TTC549 (cell line): ENCODE results near the gene LDAF1.
"Not testable (repeated sequence)": the region's sequence is repeated elsewhere in the genome, so short reads cannot be mapped to it uniquely, and the experiment has no call there.

ENCODE experiments used
- FAIRE-seq: peaks from 2 replicates; lab custom pipeline; 2012; peaks lifted over from hg19 to GRCh38; lab: Jason Lieb, UNC

LDAF1 gene

GRCh38 chr16:21162661-21163151, 4.2 kb downstream of the LDAF1 start:
- no peak for FAIRE-seq

GRCh38 chr16:21163576-21163975, 5.1 kb downstream of the LDAF1 start:
- FAIRE-seq, result no peak

GRCh38 chr16:21164521-21165168, 6.2 kb downstream of the LDAF1 start:
- FAIRE-seq, result no peak

- FAIRE-seq, result no peak
Observed at GRCh38 chr16:21166561-21166961, 8.1 kb downstream of the LDAF1 start.

GRCh38 chr16:21167360-21167759, 8.9 kb downstream of the LDAF1 start:
- no peak for FAIRE-seq

GRCh38 chr16:21167929-21168602, 9.6 kb downstream of the LDAF1 start:
- FAIRE-seq, result no peak

GRCh38 chr16:21169249-21169981, 10.9 kb downstream of the LDAF1 start:
- FAIRE-seq, result no peak

GRCh38 chr16:21170116-21170515, 11.6 kb downstream of the LDAF1 start:
- not testable (repeated sequence) for FAIRE-seq

- no peak for FAIRE-seq
Observed at GRCh38 chr16:21172650-21173049, 14.2 kb downstream of the LDAF1 start.

- FAIRE-seq, result no peak
Observed at GRCh38 chr16:21175397-21175796, 16.9 kb downstream of the LDAF1 start.

- FAIRE-seq, result no peak
Observed at GRCh38 chr16:21179126-21179982, 20.9 kb downstream of the LDAF1 start.

- no peak for FAIRE-seq
Observed at GRCh38 chr16:21179983-21180365, 21.5 kb downstream of the LDAF1 start.

GRCh38 chr16:21183995-21184394, 25.5 kb downstream of the LDAF1 start:
- no peak for FAIRE-seq

GRCh38 chr16:21184834-21185233, 26.4 kb downstream of the LDAF1 start:
- FAIRE-seq, result no peak

- no peak for FAIRE-seq
Observed at GRCh38 chr16:21185659-21186325, 27.3 kb downstream of the LDAF1 start.

- FAIRE-seq, result no peak
Observed at GRCh38 chr16:21186326-21186691, 27.8 kb downstream of the LDAF1 start.

- FAIRE-seq, result no peak
Observed at GRCh38 chr16:21189311-21189710, 30.8 kb downstream of the LDAF1 start.

GRCh38 chr16:21190013-21190412, 31.5 kb downstream of the LDAF1 start:
- no peak for FAIRE-seq

- FAIRE-seq, result no peak
Observed at GRCh38 chr16:21190599-21190998, 32.1 kb downstream of the LDAF1 start.

GRCh38 chr16:21192991-21193390, 34.5 kb downstream of the LDAF1 start:
- FAIRE-seq, result no peak

- no peak for FAIRE-seq
Observed at GRCh38 chr16:21194771-21195301, 36.4 kb downstream of the LDAF1 start.

- not testable (repeated sequence) for FAIRE-seq
Observed at GRCh38 chr16:21195330-21195729, 36.9 kb downstream of the LDAF1 start.
